Measurements from ENCODE around the gene SUGCT. TPM values are rescaled to one million over a fixed set of nuclear protein-coding genes. Genes with fewer than 3 reads are reported as not detected.

The SUGCT gene
- total RNA-seq, 2 experiments from 2014 or later, result not detected

- no peaks in the 10 kb centered on the region for H3K9me2 ChIP-seq (ENCODE audit: insufficient read depth, low read length)
- BruUV-seq (replicated peaks), result no TSS peak
- CTCF ChIA-PET (ENCODE audit: unreplicated experiment), result no interaction called here
Measured at GRCh38 chr7:40306596-40306995, 171.8 kb downstream of the SUGCT start.

DNA sequence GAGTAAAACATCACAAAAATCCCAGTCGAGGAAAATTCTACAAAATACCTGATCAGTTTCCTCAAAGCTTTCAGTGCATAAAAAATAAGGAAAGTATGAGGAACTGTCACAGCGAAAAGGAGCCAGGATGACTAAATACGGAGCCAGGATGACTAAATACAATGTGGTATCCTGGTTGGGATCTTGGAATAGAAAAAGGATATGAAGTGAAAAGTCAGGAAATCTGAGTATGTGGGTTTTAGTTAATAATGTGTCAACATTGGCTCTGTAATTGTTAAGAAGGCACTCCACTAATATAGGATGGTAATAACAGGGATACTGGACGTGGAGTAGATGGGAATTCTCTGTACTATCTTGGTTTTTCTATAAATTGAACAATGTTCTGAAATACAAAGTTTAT is 175.5 kb downstream of the SUGCT start:
- POLR2A ChIA-PET, result no interaction called here
- H3K9me2 ChIP-seq (ENCODE audit: insufficient read depth, low read length), result no peaks in the 10 kb centered on the region
- DNase-seq (ENCODE audit: low spot score), result no peak
- no peaks in the 10 kb centered on the region for H3K79me2 ChIP-seq (ENCODE audit: insufficient read depth, low read depth, low read length)
- BruUV-seq (replicated peaks), result no TSS peak
- H3K4me1 ChIP-seq (ENCODE audit: insufficient read depth, low read length, poor library complexity, severe bottlenecking), result no peaks in the 10 kb centered on the region
- no peak overlapping the region for H3K4me2 ChIP-seq (ENCODE audit: low read length)
- no peak overlapping the region for H3K27ac ChIP-seq (ENCODE audit: low read depth, low read length, poor library complexity, severe bottlenecking)
- H2AFZ ChIP-seq (ENCODE audit: low read length), result no peak overlapping the region
- intact Hi-C loops (cut with micrococcal nuclease; ENCODE audit: unreplicated experiment), result no loop called here
- H3K9me3 ChIP-seq (ENCODE audit: low read length), result no peaks in the 10 kb centered on the region
- H3K36me3 ChIP-seq (ENCODE audit: insufficient read depth, low read length), result no peaks in the 10 kb centered on the region
- TF ChIP-seq, protein P1, sequence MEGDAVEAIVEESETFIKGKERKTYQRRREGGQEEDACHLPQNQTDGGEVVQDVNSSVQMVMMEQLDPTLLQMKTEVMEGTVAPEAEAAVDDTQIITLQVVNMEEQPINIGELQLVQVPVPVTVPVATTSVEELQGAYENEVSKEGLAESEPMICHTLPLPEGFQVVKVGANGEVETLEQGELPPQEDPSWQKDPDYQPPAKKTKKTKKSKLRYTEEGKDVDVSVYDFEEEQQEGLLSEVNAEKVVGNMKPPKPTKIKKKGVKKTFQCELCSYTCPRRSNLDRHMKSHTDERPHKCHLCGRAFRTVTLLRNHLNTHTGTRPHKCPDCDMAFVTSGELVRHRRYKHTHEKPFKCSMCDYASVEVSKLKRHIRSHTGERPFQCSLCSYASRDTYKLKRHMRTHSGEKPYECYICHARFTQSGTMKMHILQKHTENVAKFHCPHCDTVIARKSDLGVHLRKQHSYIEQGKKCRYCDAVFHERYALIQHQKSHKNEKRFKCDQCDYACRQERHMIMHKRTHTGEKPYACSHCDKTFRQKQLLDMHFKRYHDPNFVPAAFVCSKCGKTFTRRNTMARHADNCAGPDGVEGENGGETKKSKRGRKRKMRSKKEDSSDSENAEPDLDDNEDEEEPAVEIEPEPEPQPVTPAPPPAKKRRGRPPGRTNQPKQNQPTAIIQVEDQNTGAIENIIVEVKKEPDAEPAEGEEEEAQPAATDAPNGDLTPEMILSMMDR (conservative IDR thresholded peaks at IDR 0.05; ENCODE audit: low read length), result no peak
- TF ChIP-seq EZH2phosphoT487 (IDR thresholded peaks at IDR 0.05; ENCODE audit: borderline replicate concordance, low read depth, low read length), result no peak
- CTCF ChIA-PET (ENCODE audit: unreplicated experiment), result no interaction called here
- H4K20me1 ChIP-seq (ENCODE audit: insufficient read depth, low read length), result no peaks in the 10 kb centered on the region
- no peak overlapping the region for H3K4me3 ChIP-seq (ENCODE audit: low read depth, low read length, poor library complexity, severe bottlenecking)

More at GRCh38 chr7:40306596-40306995, 171.8 kb downstream of the SUGCT start:
- POLR2A ChIA-PET, result no interaction called here
- DNase-seq (ENCODE audit: low spot score), result no peak
- H3K4me1 ChIP-seq (ENCODE audit: insufficient read depth, low read length, poor library complexity, severe bottlenecking), result no peaks in the 10 kb centered on the region
- no peaks in the 10 kb centered on the region for H3K9me3 ChIP-seq (ENCODE audit: low read length)
- no peaks in the 10 kb centered on the region for H4K20me1 ChIP-seq (ENCODE audit: insufficient read depth, low read length)
- no peaks in the 10 kb centered on the region for H3K36me3 ChIP-seq (ENCODE audit: insufficient read depth, low read length)
- intact Hi-C loops (cut with micrococcal nuclease; ENCODE audit: unreplicated experiment), result no loop called here
- H2AFZ ChIP-seq (ENCODE audit: low read length), result no peak overlapping the region
- H3K79me2 ChIP-seq (ENCODE audit: insufficient read depth, low read depth, low read length), result no peaks in the 10 kb centered on the region
- no peak overlapping the region for H3K27ac ChIP-seq (ENCODE audit: low read depth, low read length, poor library complexity, severe bottlenecking)
- no peak overlapping the region for H3K4me3 ChIP-seq (ENCODE audit: low read depth, low read length, poor library complexity, severe bottlenecking)
- TF ChIP-seq, protein P1 (conservative IDR thresholded peaks at IDR 0.05; ENCODE audit: low read length), result no peak
- TF ChIP-seq EZH2phosphoT487 (IDR thresholded peaks at IDR 0.05; ENCODE audit: borderline replicate concordance, low read depth, low read length), result no peak
- no peak overlapping the region for H3K4me2 ChIP-seq (ENCODE audit: low read length)

GRCh38 chr7:40311307-40311706 is 176.5 kb downstream of the SUGCT start:
- H3K79me2 ChIP-seq (ENCODE audit: insufficient read depth, low read depth, low read length), result no peaks in the 10 kb centered on the region
- no peak overlapping the region for H3K4me3 ChIP-seq (ENCODE audit: low read depth, low read length, poor library complexity, severe bottlenecking)
- H3K36me3 ChIP-seq (ENCODE audit: insufficient read depth, low read length), result no peaks in the 10 kb centered on the region
- H3K4me1 ChIP-seq (ENCODE audit: insufficient read depth, low read length, poor library complexity, severe bottlenecking), result no peaks in the 10 kb centered on the region
- no peak overlapping the region for H3K4me2 ChIP-seq (ENCODE audit: low read length)
- no peak overlapping the region for H3K27ac ChIP-seq (ENCODE audit: low read depth, low read length, poor library complexity, severe bottlenecking)
- H3K9me2 ChIP-seq (ENCODE audit: insufficient read depth, low read length), result no peaks in the 10 kb centered on the region
- ChIA-PET CTCF (ENCODE audit: unreplicated experiment) (no interaction called here), POLR2A (interaction anchor here (1.2 kb wide), 1 partner anchor 11 kb away, joined by 4 read pairs; no protein-coding TSS in a partner anchor)
- no peaks in the 10 kb centered on the region for H3K9me3 ChIP-seq (ENCODE audit: low read length)
- no peak overlapping the region for H2AFZ ChIP-seq (ENCODE audit: low read length)
- no TSS peak for BruUV-seq (replicated peaks)
- no peaks in the 10 kb centered on the region for H4K20me1 ChIP-seq (ENCODE audit: insufficient read depth, low read length)
- intact Hi-C loops (cut with micrococcal nuclease; ENCODE audit: unreplicated experiment), result no loop called here
- no peak for DNase-seq (ENCODE audit: low spot score)
- TF ChIP-seq, protein P1 (conservative IDR thresholded peaks at IDR 0.05; ENCODE audit: low read length), result no peak
- no peak for TF ChIP-seq EZH2phosphoT487 (IDR thresholded peaks at IDR 0.05; ENCODE audit: borderline replicate concordance, low read depth, low read length)

Data from OCI-LY7 (cell line).